NCI-H146 treated with DMSO at 0.1 percent for 48 hours (cell line): ENCODE data around the gene LAX1.

ENCODE experiments used
- DNase-seq: peaks from one replicate; lab custom pipeline; 2025; ENCODE audit not compliant: unreplicated experiment; lab: John Stamatoyannopoulos, UW

LAX1 gene

DNA sequence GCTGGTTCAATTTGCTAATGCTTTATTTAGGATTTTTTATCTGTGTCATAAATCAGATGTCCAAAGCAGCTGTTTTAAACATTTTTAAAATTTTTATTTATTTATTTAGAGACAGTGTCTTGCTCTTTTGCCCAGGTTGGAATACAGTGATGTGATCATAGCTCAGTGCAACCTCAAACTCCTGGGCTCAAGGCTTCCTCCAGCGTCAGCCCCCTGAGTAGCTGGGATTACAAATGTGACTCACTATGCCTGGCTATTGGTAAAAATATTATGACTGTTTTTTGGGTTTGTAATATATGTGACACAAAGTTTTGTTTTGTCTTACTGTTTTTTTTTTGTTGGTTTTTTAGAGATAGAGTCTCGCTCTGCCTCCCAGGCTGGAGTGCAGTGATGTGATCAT lies 42.2 kb downstream of the LAX1 start:
- no peak for DNase-seq

DNA sequence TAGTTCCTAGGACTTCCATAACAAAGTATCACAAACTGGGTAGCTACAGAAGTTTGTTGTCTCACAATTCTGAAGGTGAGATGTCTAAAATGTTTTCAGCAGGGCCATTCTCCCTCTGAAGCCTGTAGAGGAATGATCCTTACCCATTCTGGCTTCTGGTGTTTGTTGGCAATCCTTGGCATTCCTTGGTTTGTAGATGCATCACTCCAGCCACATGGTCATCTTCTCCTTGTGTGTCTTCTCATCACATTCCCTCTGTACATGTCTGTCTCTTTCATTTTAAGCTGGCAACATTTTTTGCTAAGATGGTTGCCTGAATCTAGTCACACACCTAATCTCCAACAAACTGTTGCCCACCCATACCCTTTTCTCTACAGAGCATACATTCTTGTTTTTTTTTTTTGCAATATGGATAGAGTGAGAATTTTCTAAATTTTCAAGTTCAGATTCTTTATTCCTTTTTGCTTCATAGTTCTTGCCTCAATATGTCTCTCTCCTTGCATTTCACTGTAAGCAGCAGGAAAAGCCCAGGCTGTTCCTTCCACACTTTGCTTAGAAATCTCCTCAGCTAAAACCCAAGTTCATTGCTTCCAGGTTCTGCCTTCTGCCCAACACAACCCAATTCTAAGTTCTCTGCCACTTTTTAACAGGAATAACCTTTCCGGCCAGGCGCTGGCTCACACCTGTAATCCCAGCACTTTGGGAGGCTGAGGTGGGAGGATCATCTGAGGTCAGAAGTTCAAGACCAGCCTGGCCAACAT lies 48.8 kb downstream of the LAX1 start:
- DNase-seq, result no peak

DNA sequence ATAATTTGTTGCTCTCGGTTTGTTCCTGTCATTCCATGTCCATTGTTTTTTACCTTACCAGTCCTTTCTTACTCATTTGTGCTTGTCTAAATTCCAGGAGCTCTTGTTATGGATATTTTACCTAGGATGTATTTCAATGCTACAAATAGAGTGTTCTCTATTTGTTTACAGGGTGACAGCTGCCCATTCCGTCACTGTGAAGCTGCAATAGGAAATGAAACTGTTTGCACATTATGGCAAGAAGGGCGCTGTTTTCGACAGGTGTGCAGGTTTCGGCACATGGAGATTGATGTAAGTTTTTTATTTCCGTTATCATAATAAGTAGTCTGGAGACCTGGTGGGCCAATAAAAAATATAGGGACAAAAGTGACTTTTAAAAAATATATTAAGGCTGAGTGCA lies 53.4 kb downstream of the LAX1 start:
- DNase-seq, result no peak

DNA sequence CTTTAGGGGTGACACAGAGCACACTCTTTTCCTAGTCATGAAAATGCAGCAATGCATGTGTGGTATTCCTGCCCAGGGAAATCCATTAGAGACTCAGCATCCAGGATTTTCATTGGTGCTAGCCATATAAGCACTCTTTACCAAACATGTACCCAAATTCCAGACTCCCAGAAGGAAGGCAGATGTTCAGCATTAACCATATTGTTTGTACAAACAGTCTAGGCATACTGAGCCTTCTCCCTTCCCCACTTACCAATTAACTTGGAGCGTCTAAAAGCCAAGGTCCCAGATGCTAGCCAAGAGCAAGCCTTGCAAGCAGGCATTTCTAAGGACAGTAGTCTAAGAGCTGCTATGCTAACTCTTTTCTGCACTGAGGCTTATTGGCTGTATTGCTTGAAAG lies 58.3 kb downstream of the LAX1 start:
- no peak for DNase-seq
